H1 (cell line): ENCODE results near the gene MAML3. TPM values are rescaled to one million over a fixed set of nuclear protein-coding genes. Genes with fewer than 3 reads are reported as not detected.

ENCODE experiments used
- CTBP2 ChIP-seq: IDR thresholded peaks from 2 replicates; pipeline ENCODE4 v1.7.0; 2011; ENCODE audit warnings: borderline replicate concordance, mild to moderate bottlenecking, moderate library complexity, mixed read lengths, low read length; ENCODE audit not compliant: insufficient read depth, insufficient read length
- EGR1 ChIP-seq: IDR thresholded peaks from 2 replicates; pipeline ENCODE4 v1.6.1; 2011; ENCODE audit warnings: low read depth, low read length, borderline replicate concordance
- GABPA ChIP-seq: IDR thresholded peaks from 2 replicates; pipeline ENCODE4 v1.6.1; 2011; ENCODE audit warnings: mild to moderate bottlenecking, low read length, moderate library complexity, borderline replicate concordance; ENCODE audit not compliant: insufficient read depth
- POU5F1 ChIP-seq: IDR thresholded peaks from 2 replicates; pipeline ENCODE4 v1.6.1; 2011; ENCODE audit warnings: low read depth, mild to moderate bottlenecking, low read length, moderate library complexity
- SUZ12 ChIP-seq: fragments of 200-600 bp; sonication (generic); IDR thresholded peaks from 2 replicates; pipeline ENCODE4 v1.6.1; 2012; ENCODE audit warnings: mild to moderate bottlenecking, inconsistent platforms, low read length, moderate library complexity, mixed read lengths
- TCF12 ChIP-seq: IDR thresholded peaks from 2 replicates; pipeline ENCODE4 v1.6.1; 2011; ENCODE audit warnings: low read depth, mild to moderate bottlenecking, low read length
- polyA plus RNA-seq, 7 experiments: library from polyadenylated mRNA; depleted of rRNA in 3 of 7; stranded (reverse) in 5 of 7; unstranded in 2 of 7; fragments of >200 nt in 5 of 7; fragments of 200-250 nt in 2 of 7; gene quantifications; 1 replicate in 5 of 7; 2 replicates in 1 of 7; 4 replicates in 1 of 7; pipeline versions ENCODE4 v1.2.1 to v1.2.3, GENCODE V29; 2011 to 2013; ENCODE audit warnings: missing spikeins in 2 of 7, mixed read lengths in 2 of 7
- total RNA-seq: library from RNA; stranded (reverse); fragmentation: NEBNext Ultra II Directional; extraction: Animal tissue kit (Norgen Biotek cat#: 25700); gene quantifications from 2 replicates; pipeline ENCODE4 v1.2.1, GENCODE V29; 2021

MAML3 gene
- total and polyA plus RNA-seq, 2 of the 8 experiments (the other 6 are each of a cell fraction or from before 2014, with no cell fraction given), result 2.1 to 5.7 TPM

- TF ChIP-seq GABPA, result no peak
- TF ChIP-seq SUZ12, result no peak
- no peak for TF ChIP-seq TCF12
- TF ChIP-seq CTBP2, result no peak
- TF ChIP-seq EGR1, result no peak
- TF ChIP-seq POU5F1, result no peak
- TF ChIP-seq, all 59 proteins: peak for 0
Measured at GRCh38 chr4:140103676-140104075, 50.3 kb downstream of the MAML3 start (continued).
